Inferior parietal cortex (tissue), 1 donor: ENCODE measurements around the gene PITHD1.
"Not testable (repeated sequence)": the region's sequence is repeated elsewhere in the genome, so short reads cannot be mapped to it uniquely, and the experiment has no call there.

Experiments
- DNase-seq: peaks from one replicate; pipeline ENCODE4 v3.0.0-alpha.2; 2016; ENCODE audit errors: extremely low spot score

PITHD1 gene, protein sequence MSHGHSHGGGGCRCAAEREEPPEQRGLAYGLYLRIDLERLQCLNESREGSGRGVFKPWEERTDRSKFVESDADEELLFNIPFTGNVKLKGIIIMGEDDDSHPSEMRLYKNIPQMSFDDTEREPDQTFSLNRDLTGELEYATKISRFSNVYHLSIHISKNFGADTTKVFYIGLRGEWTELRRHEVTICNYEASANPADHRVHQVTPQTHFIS

DNA sequence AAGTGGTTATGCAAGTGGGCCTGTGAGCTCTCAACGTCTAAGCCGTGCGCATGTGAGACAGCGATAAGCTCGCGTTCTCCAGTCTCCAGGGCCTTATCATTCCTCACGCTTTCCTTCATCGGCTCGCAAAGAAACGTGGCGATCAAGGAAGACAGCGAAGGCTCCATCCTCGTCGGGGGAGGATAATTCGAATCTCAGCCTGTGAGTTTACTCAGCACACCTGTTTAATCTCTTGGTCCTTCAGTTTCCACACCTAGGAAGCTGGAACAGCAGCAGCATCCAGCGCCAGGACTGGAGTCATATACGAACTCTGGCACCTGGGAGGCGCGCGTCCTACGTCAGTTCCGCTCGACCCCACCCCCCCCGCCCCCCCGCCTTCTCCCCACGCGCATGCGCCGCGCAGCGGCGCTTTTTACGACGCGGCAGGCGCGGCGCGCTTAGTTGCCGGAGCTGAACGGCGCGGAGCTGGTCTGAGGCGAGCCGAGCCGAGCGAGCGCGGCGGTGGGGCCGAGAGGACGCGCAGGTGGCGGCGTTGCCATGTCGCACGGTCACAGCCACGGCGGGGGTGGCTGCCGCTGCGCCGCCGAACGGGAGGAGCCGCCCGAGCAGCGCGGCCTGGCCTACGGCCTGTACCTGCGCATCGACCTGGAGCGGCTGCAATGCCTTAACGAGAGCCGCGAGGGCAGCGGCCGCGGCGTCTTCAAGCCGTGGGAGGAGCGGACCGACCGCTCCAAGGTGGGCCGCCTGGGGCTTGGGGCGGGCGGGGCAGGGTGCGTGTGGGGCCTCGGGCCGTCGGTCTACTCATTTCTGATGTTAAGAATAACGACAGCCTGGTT, at the start of gene PITHD1:
Gene PITHD1 (plus strand): TSS at position 440 of the 836 bp plus-strand sequence. CDS start 98 bp downstream, at position 538.
- peak; percentile 86 for DNase-seq

DNA sequence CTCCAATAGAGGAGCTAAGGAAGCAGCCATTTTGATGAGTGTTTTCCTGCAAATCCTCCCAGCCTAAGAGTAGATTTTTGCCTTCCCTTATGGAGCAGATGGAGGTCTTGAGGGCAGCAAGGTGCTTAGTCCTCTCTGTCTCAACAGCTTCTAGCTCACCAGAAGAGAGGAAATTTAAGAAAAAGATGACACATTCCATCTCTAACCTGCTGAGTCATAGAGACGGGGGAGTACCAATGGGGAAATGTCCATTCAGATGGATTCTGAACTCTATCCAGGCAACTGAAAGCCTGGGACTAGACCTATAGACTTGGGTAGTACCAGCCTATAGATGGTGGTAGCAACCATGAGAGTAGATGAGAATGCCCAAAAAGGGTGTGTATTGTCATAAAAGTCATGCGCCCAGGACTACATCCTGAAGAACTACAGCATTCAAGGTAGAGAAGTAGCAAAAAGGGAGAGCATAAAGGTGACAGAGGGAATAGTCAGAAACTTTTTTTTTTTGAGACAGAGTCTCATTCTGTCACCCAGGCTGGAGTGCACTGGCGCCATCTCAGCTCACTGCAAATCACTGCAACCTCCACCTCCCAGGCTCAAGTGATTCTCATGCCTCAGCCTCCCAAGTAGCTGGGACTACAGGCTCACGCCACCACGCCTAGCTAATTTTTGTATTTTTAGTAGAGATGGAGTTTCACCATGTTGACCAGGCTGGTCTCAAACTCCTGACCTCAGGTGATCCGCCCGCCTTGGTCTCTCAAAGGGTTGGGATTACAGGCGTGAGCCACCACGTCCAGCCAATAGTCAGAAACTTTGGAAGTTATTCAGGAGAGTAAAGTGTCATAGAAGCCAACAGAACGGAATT, 45.6 kb upstream of the PITHD1 start:
- DNase-seq = no peak

DNA sequence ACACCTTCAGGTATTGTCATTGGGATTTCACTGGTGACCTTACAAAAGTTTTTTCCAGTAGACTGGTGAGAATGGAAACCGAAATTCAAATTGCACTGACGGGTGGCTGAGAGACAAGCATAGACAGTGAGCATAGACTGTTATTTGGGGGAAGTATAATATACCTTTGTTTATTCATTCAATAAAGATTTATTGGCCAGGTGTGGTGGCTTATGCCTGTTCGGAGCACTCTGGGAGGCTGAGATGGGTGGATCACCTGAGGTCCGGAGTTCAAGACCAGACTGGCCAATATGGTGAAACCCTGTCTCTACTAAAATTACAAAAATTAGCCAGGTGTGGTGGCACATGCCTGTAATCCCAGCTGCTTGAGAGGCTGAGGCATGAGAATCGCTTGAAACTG, 44.9 kb upstream of the PITHD1 start:
- not testable (repeated sequence) for DNase-seq

DNA sequence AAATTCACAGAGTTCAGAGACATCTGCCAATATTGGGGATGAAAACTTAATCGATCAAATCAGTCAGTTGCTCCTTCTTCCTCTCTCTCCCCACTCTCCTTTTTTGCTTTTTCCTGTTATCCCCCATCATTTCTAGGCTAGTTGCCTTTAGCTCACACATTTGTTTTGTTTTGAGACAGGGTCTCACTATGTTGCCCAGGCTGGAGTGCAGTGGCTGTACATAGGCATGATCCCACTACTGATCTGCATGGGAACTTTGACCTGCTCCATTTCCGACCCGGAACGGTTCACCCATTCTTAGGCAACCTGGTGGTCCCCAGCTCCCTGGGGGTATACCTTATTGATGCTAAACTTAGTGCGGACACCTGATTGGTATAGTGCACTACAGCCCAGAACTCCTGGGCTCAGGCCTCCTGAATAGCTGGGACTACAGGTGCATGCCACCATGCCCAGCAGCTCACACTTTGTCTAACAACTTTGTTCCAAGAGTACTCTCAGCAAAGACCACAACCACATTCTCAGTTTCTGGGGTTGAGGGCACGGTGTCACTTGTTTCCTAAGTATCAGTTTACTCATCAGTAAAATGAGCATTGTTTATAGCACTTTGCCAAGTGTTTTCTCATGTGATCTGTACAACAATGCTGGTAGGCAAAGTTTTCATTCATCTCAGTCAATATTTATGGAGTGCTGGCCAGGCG, 41.6 kb upstream of the PITHD1 start:
- no peak for DNase-seq

DNA sequence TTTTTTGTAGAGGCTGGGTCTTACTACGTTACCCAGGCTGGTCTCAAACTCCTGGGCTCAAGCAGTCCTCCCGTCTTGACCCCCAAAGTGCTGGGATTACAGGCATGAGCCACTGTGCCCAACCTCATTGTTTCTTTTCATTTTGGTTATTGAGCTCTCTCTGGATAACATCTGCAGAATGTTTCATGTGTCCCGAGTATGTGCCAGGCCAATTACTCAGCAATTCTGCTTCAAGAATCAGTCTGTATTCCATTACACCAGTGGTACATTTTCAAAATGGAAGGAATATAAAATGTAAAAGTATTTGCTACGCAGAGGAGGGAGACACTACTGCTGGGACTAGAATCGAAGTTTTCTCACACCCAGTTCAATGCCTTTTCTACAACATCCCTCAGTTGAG, 36.6 kb upstream of the PITHD1 start:
- DNase-seq = no peak

DNA sequence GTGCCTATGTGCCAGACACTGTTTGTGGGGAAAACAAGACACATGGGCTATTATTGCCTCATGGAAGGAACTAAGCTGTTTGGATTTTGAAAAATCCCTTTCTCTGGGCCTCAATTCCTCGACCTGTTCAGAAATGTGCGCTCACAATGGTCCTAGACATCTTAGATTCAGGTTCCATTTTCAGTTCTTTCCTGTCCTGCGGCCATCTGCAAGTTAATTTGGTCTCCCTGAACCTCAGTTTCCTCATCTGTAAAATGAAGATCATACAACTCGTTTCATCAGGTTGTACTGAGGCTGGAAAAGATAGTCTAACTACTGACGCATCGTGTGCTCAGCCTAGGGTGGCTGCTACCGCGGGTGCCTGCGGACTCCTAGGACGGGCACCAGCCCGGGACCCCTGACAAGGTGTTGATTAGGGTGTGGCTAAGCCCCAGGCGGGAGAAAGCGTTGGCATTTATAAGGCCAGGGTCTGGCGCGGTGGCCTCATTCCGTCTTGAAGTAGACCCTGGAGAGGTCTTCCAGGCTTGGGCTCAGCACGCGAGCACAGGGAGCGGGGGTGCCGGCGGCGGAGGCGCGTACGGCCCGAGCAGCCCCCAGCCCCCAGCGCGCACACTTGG, 35.4 kb upstream of the PITHD1 start:
- no peak for DNase-seq

DNA sequence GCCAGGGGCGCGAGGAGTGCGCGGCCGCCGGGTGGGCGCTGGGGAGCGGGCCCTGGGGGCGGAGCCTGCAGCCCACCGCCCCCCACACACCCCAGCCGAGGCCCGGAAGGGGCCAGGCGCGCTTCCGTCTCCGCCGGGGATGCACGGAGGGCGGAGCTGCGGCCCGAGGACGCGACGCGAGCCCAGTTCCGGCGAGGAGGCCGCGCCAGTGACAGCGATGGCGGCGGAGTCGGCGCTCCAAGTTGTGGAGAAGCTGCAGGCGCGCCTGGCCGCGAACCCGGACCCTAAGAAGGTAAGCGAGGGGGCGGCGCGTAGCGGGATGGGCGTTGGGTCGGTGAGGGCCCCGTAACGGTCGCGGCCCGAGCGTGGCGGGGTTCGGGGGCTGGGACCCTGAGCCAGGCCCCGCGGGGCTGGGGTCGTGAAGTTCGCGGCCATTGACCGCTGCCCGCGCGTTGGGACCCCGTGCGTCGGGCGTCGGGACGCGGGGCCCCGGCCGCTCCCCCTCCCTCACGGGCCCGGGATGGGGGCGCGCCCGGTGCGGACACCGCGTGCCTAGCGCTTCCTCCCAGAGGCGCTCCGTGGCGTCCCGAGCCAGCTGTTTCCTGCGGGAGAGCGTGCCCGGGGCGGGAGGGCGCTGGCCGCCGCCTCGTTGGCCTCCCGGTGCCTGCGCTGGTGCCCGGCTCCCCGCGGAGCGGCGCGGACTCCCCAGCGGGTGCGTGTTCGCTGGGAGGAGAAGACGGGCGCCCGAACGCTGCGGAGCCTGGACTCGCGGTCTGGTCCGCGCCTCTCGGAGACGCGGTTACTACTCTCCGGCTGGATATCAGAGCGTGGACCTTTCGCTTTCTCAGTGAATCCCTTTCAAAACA, 34.7 kb upstream of the PITHD1 start, which contains the start of gene ELOA:
Gene ELOA (plus strand): TSS at position 185 of the 866 bp plus-strand sequence. CDS start 33 bp downstream, at position 218.
- peak; percentile 70 for DNase-seq

DNA sequence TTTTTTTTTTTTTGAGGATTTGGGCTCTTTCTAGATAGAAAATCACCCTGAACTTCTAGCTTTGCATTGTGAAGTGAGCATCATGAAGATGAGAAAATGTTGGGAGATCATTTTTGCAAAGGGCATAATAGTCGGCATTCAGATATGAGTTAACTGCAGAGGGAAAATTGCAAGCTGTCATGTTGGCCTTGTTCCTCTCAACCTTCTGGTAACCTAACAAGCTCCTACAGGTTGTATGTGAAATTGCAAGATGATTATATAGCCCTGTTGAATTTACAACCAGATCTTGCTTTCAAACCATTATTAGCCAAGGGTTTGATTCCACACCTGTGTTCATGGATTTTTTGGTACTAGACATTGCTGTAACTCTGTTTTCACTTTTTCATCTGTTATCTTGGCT, 32.7 kb upstream of the PITHD1 start:
- no peak for DNase-seq

DNA sequence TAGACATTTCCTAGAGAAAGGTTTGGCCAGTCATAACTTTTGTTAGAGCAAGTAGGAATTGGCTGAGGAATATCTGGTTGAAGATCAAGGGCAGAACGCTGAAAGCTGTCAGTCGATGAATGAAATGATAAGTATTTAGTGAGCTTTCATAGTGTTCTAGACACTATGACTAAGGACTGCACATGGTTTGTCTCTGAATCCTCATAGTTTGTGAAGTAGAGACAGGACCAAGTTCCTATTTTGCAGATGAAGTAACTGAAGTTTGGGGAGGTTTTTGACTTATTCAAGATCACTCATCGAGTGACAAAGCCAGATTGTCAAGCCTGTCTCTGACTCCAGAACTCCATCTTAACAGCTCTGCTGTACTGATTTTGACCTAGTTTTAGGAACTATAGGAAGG, 30.2 kb upstream of the PITHD1 start:
- DNase-seq = no peak

DNA sequence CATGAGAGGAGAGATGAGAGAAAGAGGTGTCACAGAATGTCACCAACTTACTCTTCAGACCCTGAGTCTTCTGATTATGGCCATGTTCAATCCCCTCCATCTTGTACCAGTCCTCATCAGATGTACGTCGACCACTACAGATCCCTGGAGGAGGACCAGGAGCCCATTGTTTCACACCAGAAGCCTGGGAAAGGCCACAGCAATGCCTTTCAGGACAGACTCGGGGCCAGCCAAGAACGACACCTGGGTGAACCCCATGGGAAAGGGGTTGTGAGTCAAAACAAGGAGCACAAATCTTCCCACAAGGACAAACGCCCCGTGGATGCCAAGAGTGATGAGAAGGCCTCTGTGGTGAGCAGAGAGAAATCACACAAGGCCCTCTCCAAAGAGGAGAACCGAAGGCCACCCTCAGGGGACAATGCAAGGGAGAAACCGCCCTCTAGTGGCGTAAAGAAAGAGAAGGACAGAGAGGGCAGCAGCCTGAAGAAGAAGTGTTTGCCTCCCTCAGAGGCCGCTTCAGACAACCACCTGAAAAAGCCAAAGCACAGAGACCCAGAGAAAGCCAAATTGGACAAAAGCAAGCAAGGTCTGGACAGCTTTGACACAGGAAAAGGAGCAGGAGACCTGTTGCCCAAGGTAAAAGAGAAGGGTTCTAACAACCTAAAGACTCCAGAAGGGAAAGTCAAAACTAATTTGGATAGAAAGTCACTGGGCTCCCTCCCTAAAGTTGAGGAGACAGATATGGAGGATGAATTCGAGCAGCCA, 27.0 kb upstream of the PITHD1 start:
- no peak for DNase-seq

DNA sequence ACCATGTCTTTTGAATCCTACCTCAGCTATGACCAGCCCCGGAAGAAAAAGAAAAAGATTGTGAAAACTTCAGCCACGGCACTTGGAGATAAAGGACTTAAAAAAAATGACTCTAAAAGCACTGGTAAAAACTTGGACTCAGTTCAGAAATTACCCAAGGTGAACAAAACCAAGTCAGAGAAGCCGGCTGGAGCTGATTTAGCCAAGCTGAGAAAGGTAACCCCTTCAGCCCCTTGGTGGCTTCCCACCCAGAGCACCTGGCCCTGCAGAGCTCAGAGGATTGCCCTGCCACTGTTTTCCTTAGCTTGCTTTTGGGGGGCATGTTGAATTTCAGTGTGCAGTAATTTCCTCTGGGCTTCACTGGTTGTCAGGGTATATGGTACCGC, 26.4 kb upstream of the PITHD1 start:
- DNase-seq = no peak

DNA sequence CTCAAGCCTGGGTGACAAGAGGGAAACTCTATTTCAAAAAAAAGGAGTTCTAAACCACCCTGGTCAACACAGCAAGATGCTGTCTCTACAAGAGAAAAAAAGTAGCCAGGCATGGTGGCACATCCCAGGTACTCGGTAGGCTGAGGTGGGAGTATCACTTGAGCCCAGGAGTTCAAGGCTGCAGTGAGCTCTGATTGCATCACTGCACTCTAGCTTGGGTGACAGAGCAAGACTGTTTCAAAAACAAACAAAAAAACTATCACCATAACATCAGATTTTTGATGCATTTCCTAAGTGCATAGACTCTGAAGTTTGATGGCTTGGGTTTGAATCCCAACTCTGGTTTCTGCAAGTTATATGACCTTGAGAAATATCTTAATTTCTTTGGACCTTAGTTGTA, 25.3 kb upstream of the PITHD1 start:
- DNase-seq = no peak

DNA sequence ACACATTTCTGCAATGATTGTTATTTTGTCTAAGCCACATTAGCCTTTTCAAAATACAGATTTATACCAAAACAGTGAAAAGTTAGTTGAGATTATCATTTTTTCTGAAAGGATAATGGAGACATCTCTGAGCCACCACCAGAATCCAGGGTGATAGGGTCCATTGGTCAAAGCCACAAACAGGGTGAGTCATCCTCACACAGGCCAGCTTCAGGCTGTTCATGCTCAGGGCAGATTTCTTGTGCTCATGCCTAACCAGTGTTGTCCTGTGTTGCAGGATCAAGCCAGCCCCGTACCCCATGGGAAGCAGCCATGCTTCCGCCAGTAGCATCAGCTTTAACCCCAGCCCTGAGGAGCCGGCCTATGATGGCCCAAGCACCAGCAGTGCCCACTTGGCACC, 21.5 kb upstream of the PITHD1 start:
- no peak for DNase-seq

DNA sequence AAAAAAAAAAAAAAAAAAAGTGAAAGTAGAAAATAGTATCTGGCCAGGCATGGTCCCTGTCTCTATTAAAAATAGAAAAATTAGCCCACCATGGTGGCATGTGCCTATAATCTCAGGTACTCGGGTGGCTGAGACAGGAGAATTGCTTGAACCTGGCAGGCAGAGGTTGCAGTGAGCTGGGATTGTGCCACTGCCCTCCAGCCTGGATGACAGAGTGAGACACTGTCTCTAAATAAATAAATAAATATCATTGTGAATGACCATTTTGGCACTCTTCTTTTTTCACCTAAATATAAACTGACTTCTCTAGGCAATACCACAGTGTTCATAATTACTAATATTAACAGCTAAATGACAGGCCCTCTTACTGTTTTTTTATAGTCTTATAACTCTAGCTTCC, 20.4 kb upstream of the PITHD1 start:
- no peak for DNase-seq

DNA sequence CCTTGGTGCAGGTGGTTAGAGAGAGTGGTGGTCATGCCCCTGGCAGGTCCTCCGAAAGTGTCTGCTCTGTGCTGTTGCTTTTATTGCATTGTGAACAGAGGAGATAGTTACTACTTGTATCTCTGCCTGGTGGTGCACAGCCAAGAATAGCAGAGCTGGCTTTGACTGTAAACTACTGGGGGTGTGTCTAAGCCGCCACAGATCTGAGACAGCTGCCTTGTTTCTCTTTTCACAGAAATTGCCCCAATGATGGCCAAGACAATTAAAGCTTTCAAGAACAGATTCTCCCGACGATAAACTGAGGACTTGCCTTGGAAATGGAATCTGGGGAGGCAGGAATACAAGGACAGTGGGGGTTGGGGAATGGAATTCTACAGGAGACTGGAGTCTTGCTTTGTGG, 18.9 kb upstream of the PITHD1 start:
- DNase-seq = peak; percentile 68

DNA sequence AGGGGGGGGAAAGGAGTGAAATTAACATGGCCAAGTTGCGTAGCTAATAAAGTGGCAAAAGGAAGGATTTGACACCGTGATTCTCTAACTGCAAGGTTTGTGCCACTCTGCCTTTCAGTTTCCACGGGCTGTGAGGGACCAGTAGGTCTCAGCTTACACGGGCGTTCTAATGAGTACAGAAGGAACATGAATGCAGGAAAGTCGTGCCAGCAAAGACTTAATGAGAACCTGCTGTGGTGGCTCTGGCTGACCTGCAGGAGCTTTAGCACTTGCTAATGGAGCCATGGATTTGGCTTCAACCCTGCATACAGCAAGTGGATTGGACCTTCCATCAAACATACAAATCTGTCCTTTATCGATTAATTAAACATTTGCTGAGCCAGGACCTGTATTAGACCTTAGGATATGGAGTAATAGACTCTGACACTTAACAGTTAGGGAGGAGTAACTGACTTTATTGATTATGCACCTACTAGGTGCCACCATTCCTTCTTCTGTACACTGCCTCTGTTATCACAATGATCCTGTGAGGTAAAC, 15.1 kb upstream of the PITHD1 start:
- DNase-seq = no peak

DNA sequence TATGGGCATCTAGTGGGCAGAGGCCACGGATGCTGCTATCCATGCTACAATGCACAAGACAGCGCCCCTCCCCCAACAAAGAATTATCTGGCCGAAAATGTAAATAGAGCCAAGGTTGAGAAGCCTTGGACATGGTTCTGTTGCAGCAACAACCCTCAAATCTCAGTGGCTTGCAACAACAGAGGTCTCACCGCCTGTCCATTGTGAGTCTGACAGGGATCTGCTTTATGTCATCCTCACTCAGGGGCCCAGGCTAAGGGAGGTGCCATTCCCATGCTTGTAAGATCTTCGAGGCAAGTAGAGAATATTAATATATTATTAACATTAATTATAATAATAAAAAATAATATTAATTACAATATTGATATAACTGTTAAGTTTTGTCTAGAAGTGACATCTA, 9.5 kb upstream of the PITHD1 start:
- DNase-seq = no peak

DNA sequence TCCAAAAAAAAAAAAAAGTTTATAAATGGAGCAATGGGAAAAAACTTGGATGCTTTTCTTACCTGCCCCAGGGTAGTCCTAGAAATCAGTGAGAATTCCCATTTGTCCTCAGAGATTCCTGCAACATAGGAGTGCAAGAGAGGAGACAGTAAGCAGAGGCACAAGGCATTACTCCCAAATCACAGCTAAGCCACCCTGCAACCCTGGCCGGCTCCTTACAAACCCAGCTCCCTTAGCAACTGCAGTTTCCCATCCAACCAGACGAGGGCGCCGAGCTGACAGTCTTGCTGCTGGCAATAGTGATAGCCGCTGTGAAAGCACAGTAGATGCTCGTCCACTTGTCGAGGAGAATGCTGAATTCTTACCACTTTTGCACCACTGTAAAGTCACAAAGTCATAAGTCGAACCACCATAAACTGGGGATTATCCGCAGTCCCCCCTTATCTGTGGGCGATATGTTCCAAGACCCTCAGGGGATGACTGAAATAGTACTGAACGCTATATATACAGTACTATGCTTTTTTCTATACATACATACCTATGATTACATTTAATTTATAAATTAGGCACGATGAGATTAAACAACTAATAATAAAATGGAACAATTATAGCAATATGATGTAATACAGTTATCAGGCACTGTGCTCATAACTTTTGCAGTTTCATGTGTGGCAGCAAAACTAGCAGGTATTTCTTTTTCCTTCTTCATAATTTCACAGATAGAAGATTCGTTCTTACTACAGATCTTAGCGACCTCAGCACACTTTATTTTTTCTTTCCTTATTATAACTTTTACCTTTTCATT, 6.0 kb upstream of the PITHD1 start:
- peak; percentile 92 for DNase-seq
